Measurements from ENCODE around the gene GLT1D1. TPM values are rescaled to one million over a fixed set of nuclear protein-coding genes. Genes with fewer than 3 reads are reported as not detected.

The GLT1D1 gene
- total RNA-seq, 1 donor from 2014 or later, result 4.1 TPM

DNA sequence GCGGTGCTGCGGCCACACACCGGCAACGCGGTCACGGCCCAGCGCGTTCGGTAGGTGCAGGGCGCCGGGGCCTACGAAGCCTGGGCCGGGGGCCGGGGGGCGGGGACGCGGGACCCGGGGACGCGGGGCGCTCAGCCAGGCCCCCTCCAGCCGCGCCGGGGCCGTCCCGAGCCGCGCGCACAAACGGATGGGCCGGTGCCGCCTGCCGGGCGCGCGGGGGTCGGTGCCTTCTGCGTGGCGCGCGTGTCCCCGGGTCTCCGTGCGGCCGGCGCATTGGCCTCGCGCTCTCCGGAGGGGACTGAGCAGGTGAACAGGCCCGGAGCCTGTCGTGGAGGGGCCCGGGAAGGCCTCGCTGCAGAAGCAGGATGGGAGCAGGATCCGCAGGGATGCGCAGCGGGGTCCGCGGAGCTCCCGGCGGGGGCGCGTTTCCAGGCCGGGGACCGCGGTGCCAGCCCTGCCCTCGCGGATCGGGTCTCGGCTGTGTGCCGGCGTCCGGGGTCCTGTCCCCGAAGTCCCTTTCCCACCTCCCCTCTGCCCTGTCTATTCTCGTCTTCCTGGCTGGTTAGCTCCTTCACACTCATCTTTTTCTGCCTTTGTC, 421 bp downstream of the GLT1D1 start:
- DNase-seq (ENCODE audit: low spot score), result peak; percentile 88

- peak; percentile 9 for DNase-seq (ENCODE audit: low spot score)
Measured at GRCh38 chr12:128856035-128856790, 2.9 kb downstream of the GLT1D1 start.

GRCh38 chr12:128856791-128857078, 3.5 kb downstream of the GLT1D1 start:
- peak; percentile 11 for DNase-seq (ENCODE audit: low spot score)

DNA sequence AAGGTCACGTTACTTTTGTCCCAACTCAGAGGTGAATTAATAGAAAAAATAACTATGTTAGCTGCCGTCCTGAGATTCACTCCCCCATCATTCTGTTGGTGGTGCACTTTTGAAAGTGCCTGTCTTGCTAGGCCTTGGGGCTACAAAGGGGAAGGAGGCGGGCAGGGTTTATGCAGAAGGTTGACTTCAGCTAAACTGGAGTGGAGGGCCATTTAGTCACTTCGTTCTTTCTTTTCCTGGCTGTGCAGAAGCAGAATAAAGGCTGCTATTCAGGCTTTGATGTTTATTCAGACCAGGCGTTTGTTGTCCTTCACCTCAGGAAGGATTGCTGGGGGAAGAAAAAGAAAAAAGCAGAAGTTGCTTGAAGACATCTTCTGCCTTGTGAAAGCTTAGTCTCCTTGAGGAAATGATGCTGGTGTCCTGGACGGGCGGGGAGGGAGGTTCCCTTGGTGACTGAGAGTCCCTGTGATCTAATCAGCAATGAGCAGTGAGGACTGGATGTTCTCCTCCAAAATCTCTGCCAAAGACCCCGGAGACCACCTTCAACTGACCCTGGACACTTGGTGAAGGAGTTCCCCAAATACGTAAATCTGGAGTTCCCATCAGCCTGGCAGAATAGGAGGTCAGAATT, 4.0 kb downstream of the GLT1D1 start:
- peak; percentile 51 for DNase-seq (ENCODE audit: low spot score)

GRCh38 chr12:128859311-128859710, 6.0 kb downstream of the GLT1D1 start:
- peak; percentile 57 for DNase-seq (ENCODE audit: low spot score)

DNA sequence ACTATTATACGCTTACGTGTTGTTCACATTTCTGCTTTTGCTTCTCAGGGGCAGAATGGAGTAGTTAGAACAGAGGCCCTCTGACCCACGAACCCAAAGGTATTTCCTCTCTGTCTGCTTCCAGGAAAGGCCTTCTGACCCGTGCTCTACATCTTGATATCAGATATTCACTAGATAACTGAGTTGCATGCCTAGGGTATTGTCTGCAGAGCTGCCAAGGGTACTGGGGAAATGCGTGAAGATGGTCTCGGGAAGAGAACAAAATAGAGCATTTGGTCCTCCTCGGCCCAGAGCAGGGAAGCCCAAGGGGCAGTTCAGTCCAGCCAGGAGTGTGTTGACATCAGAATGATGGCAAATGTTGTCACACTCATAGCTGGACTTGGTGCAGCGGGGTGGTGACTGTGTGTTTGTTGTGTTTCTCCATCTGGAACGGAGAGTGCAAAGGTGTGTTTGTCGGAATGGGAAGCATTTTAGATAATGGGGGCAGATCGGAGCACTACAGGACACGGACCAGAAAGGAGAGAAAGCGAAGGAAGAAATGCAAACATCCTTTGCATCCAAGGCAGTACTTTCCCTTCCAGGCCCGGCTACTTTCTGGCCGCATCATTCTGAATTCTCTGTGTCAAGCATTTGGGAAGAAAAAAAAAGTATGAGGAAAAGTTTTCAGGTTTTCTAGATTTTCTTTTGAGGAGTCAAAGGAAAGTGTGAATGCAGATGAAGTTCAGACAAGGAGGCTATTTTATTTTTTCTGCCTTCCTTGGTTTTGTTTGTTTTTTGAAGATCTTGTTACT, 8.1 kb downstream of the GLT1D1 start:
- peak; percentile 60 for DNase-seq (ENCODE audit: low spot score)

- DNase-seq (ENCODE audit: low spot score), result no peak
Measured at GRCh38 chr12:128863957-128864356, 10.7 kb downstream of the GLT1D1 start.

DNA sequence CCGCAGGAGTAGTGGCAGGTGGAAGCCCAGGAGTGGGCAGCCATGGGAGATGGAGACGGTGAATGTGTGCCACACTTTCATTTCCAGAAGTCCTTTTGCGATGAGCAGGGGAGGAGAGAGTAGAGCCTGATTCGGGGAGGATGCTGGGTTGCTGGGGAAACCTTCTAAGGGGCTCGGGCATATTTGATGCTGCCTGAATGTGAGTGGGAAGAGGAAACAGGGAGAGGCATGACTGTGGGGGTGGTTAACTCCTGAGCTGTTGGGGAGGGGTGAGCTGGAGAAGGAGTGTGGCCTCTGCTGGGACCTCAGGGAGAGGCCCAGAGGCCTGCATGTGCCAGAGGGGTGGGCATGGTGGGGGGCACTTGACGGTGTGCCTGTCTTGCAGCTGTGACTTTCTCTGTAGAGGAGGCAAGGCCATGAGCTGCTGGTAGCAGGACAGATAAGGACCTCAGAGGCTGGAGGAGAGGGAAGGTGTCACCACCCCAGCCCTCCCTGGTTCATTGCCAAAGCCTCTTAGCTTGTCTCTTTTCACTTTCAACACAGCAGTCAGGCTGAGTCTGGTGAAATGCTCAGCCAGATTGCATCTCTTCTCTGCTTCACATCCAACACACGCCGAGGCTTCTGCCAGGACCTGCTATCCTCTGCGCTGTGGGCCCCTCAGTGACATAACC, 11.4 kb downstream of the GLT1D1 start:
- no peak for DNase-seq (ENCODE audit: low spot score)

DNA sequence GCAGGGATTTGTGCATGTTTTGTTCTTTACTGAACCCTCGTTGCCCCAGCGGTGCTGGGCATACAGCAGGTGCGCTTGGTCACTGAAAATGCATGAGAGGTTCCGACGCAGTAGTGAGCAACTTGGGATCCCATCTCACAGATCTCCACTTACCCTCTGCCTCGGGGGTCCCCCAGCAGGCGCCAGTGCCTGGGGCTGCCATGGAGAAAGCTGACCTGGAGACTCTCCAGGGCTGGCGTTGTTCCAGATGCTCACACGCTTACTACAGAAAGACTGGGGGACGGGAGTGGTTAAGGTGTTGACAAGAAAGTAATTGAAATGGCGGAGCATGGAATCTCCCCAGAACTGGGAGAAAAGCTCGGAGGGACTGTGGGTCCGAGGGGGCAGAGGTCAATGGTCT, 14.2 kb downstream of the GLT1D1 start:
- no peak for DNase-seq (ENCODE audit: low spot score)

- DNase-seq (ENCODE audit: low spot score), result no peak
Measured at GRCh38 chr12:128871516-128871892, 18.2 kb downstream of the GLT1D1 start.

DNA sequence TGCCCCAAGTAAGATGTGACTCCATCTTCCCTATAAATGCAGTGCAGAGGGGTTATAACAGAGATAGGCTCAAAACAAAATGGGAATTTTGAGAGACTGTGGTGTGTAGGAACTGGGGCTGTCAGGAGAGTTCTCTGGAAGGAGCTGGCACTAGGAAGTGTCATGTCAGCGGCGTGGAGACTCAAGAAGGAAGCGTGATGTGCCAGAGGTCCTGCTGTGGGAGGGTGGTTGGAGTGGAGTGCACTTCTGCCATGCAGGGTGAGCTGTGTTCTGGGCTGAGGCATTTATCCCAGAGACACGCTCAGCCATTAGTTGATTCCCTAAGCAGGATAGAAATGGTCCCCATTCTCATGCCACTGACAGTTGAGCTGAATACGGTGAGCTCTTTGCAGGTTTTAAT, 19.0 kb downstream of the GLT1D1 start:
- peak; percentile 24 for DNase-seq (ENCODE audit: low spot score)

DNA sequence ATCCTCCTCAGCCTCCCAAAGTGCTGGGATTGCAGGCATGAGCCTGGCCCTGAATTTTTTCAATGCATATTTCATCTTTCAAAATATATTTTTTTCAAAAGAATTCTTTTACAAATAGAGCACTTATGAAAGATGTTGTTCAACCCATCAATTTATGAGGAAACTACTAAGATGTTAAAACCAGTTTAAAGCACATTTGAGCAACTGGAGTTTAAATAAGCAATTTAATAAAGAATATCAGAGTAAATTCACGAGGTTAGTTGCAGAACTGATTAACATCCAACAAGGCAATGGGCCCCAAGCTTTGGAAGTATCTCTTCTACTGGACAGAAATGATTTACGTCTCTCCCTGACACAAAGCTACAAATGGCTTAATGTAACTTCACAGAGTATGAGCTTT, 23.3 kb downstream of the GLT1D1 start:
- no peak for DNase-seq (ENCODE audit: low spot score)

GRCh38 chr12:128879898-128880764, 26.9 kb downstream of the GLT1D1 start:
- no peak for DNase-seq (ENCODE audit: low spot score)

DNA sequence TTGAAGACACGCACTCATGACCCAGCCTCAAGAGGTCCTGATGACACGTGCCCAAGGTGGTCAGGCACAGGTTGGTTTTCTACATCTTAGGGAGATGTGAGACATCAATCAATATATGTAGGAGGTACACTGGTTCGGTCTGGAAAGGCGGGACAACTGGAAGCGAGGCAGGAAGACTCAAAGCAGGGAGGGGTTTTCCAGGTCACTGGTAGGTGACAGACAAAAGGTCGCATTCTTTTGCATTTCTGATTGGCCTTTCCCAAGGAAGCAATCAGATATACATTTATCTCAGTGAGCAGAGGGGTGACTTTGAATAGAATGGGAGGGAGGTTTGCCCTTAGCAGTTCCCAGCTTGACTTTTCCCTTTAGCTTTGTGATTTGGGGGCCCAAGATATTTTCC, 38.6 kb downstream of the GLT1D1 start:
- no peak for DNase-seq (ENCODE audit: low spot score)

- no peak for DNase-seq (ENCODE audit: low spot score)
Measured at GRCh38 chr12:128903236-128903635, 50.0 kb downstream of the GLT1D1 start.

GRCh38 chr12:128905003-128905544, 51.8 kb downstream of the GLT1D1 start:
- no peak for DNase-seq (ENCODE audit: low spot score)

- DNase-seq (ENCODE audit: low spot score), result no peak
Measured at GRCh38 chr12:128906485-128907137, 53.3 kb downstream of the GLT1D1 start.

DNA sequence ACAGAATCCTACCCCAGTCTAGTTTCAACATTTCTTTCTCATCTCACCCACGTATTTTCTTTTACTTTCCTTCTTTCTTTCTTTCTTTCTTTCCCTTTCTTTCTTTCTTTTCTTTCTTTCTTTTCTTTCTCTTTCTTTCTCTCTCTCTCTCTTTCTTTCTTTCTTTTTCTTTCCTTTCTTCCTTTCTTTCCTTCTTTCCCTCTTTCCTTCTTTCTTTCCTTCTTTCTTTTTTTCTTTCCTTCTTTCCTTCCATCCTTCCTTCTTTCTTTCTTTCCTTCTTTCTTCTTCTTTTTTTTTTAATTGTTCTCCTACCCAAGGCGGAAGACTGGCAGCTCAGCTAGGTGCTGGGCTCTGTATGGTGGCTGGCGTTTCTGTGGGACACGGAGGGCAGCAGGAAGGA, 55.0 kb downstream of the GLT1D1 start:
- no peak for DNase-seq (ENCODE audit: low spot score)

DNA sequence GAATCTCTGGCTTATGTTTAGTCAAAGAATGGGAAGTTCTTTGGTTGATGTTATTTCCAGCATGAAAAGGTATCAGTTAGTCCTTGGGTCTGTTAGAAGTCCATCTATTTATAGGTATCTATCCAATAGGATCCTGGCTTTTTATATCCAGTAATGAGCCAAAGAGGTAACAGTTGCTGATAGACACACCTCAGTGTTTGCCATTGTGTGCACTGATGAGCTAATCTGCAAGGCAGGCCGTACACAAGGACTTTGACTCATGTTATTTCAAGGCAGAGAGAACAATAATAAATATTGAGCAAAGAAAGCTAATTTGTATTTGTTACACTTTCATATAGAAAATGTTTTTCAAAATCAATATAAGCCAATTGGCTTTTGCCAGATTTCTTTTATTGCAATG, 56.4 kb downstream of the GLT1D1 start:
- no peak for DNase-seq (ENCODE audit: low spot score)

DNA sequence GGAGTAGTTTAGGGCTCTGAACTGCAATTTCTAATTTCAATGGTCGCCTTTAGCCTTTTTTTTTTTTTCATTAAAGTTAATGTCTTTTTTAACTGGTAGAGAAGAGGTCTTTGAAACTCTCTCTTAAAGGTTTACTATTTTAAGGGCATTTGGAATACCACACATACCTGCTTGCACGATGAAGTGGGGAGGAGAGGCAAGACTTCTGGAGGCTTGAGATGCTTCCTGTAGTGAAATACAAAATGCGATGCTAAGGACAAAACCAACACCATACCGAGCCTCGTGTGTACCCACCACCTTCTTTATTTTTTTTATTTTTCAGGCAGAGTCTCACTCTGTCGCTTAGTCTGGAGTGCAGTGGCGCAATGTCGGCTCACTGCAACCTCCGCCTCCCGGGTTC, 57.4 kb downstream of the GLT1D1 start:
- DNase-seq (ENCODE audit: low spot score), result no peak

Measured in mesenteric fat pad (tissue), 1 donor.